ENCODE data around the gene LSM14A.

GRCh38 chr19:34246340-34246739, 74.0 kb downstream of the LSM14A start:
- TF ChIP-seq EZH2phosphoT487 (conservative IDR thresholded peaks at IDR 0.05; ENCODE audit: low read length) = no peak
- TF ChIP-seq, protein P1, sequence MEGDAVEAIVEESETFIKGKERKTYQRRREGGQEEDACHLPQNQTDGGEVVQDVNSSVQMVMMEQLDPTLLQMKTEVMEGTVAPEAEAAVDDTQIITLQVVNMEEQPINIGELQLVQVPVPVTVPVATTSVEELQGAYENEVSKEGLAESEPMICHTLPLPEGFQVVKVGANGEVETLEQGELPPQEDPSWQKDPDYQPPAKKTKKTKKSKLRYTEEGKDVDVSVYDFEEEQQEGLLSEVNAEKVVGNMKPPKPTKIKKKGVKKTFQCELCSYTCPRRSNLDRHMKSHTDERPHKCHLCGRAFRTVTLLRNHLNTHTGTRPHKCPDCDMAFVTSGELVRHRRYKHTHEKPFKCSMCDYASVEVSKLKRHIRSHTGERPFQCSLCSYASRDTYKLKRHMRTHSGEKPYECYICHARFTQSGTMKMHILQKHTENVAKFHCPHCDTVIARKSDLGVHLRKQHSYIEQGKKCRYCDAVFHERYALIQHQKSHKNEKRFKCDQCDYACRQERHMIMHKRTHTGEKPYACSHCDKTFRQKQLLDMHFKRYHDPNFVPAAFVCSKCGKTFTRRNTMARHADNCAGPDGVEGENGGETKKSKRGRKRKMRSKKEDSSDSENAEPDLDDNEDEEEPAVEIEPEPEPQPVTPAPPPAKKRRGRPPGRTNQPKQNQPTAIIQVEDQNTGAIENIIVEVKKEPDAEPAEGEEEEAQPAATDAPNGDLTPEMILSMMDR (IDR thresholded peaks at IDR 0.05; ENCODE audit: insufficient read depth, low read length, poor library complexity, severe bottlenecking) = no peak

Measured in SU-DHL-6 (cell line).